ENCODE results near the gene PALLD. TPM values are rescaled to one million over a fixed set of nuclear protein-coding genes. Genes with fewer than 3 reads are reported as not detected.
"Not testable (repeated sequence)": the region's sequence is repeated elsewhere in the genome, so short reads cannot be mapped to it uniquely, and the experiment has no call there.

PALLD gene
- total and polyA plus RNA-seq, 2 experiments from 2014 or later = 17.9 to 30.5 TPM

- Histone ChIP-seq H4K20me1 (ENCODE audit: insufficient read depth) (no peaks in the 10 kb centered on the region), H3K27me3 (replicated peaks; ENCODE audit: insufficient read depth) (no peaks in the 10 kb centered on the region), H3K79me2 (ENCODE audit: insufficient read depth) (no peaks in the 10 kb centered on the region), H3K9ac (no peak overlapping the region), H3K4me1 (ENCODE audit: insufficient read depth) (no peaks in the 10 kb centered on the region), H3K36me3 (ENCODE audit: low read depth) (no peaks in the 10 kb centered on the region), H3K27ac (no peak overlapping the region), H2AFZ (no peak overlapping the region), H3K4me3 (no peak overlapping the region), H3K9me3 (ENCODE audit: low read depth) (no peaks in the 10 kb centered on the region), H3F3A (ENCODE audit: insufficient read depth) (no peaks in the 10 kb centered on the region), H3K4me2 (ENCODE audit: unreplicated experiment) (no peak overlapping the region), H3K9me2 (ENCODE audit: insufficient read depth) (no peaks in the 10 kb centered on the region)
- DNase-seq = no peak
- TF ChIP-seq EZH2 (IDR thresholded peaks at IDR 0.05; ENCODE audit: insufficient read depth, poor library complexity, severe bottlenecking) (no peak), EZH2phosphoT487 (IDR thresholded peaks at IDR 0.05; ENCODE audit: insufficient read depth, low read depth) (no peak)
- in situ Hi-C loops (cut with MboI) = no loop called here
- 94 to 98% methylated on average over 3 of the region's 3 CpGs for WGBS, 2 experiments (ENCODE audit: low coverage in 1 of 2, low lambda C conversion rate in 2 of 2, missing lambda C conversion rate in 2 of 2)
Observed at GRCh38 chr4:168701061-168701460, 204.2 kb downstream of the PALLD start.

GRCh38 chr4:168702581-168703087, 205.8 kb downstream of the PALLD start:
- H3F3A ChIP-seq (ENCODE audit: insufficient read depth); H3K4me2 ChIP-seq (ENCODE audit: unreplicated experiment); H3K36me3 ChIP-seq (ENCODE audit: low read depth); H3K4me1 ChIP-seq (ENCODE audit: insufficient read depth); H3K9ac ChIP-seq; H3K79me2 ChIP-seq (ENCODE audit: insufficient read depth); H2AFZ ChIP-seq; H3K9me2 ChIP-seq (ENCODE audit: insufficient read depth); H3K27ac ChIP-seq; H3K4me3 ChIP-seq; in situ Hi-C loops (cut with MboI); H3K9me3 ChIP-seq (ENCODE audit: low read depth); H3K27me3 ChIP-seq (replicated peaks; ENCODE audit: insufficient read depth); H4K20me1 ChIP-seq (ENCODE audit: insufficient read depth); DNase-seq: not testable (repeated sequence)
- 99 to 100% methylated on average over 2 to 4 of the region's 4 CpGs for WGBS, 2 experiments (ENCODE audit: low coverage in 1 of 2, low lambda C conversion rate in 2 of 2, missing lambda C conversion rate in 2 of 2)

- no peaks in the 10 kb centered on the region for H3F3A ChIP-seq (ENCODE audit: insufficient read depth)
- H3K79me2 ChIP-seq (ENCODE audit: insufficient read depth) = no peaks in the 10 kb centered on the region
- no peak overlapping the region for H3K4me2 ChIP-seq (ENCODE audit: unreplicated experiment)
- DNase-seq = no peak
- H3K27me3 ChIP-seq (replicated peaks; ENCODE audit: insufficient read depth) = no peaks in the 10 kb centered on the region
- H2AFZ ChIP-seq = no peak overlapping the region
- no peak for TF ChIP-seq EZH2 (IDR thresholded peaks at IDR 0.05; ENCODE audit: insufficient read depth, poor library complexity, severe bottlenecking)
- no peak for TF ChIP-seq EZH2phosphoT487 (IDR thresholded peaks at IDR 0.05; ENCODE audit: insufficient read depth, low read depth)
- H3K9ac ChIP-seq = no peak overlapping the region
- no peak overlapping the region for H3K4me3 ChIP-seq
- WGBS, 2 experiments (ENCODE audit: low coverage in 1 of 2, low lambda C conversion rate in 2 of 2, missing lambda C conversion rate in 2 of 2) = 93 to 97% methylated on average over 2 of the region's 2 CpGs
- H3K9me2 ChIP-seq (ENCODE audit: insufficient read depth) = no peaks in the 10 kb centered on the region
- no peaks in the 10 kb centered on the region for H4K20me1 ChIP-seq (ENCODE audit: insufficient read depth)
- peaks cover 6% of the 10 kb centered on the region for H3K4me1 ChIP-seq (ENCODE audit: insufficient read depth)
- in situ Hi-C loops (cut with MboI) = no loop called here
- H3K9me3 ChIP-seq (ENCODE audit: low read depth) = no peaks in the 10 kb centered on the region
- H3K36me3 ChIP-seq (ENCODE audit: low read depth) = no peaks in the 10 kb centered on the region
- no peak overlapping the region for H3K27ac ChIP-seq
Observed at GRCh38 chr4:168705121-168705520, 208.3 kb downstream of the PALLD start.

- H2AFZ ChIP-seq = no peak overlapping the region
Observed at GRCh38 chr4:168707205-168707604, 210.4 kb downstream of the PALLD start.

GRCh38 chr4:168708108-168708507, 211.3 kb downstream of the PALLD start:
- Histone ChIP-seq H3K4me1 (ENCODE audit: insufficient read depth) (peaks cover 28% of the 10 kb centered on the region), H4K20me1 (ENCODE audit: insufficient read depth) (no peaks in the 10 kb centered on the region), H3K4me3 (no peak overlapping the region), H3K9me3 (ENCODE audit: low read depth) (no peaks in the 10 kb centered on the region), H3K9ac (no peak overlapping the region), H3K4me2 (ENCODE audit: unreplicated experiment) (no peak overlapping the region), H2AFZ (no peak overlapping the region), H3K79me2 (ENCODE audit: insufficient read depth) (no peaks in the 10 kb centered on the region), H3K9me2 (ENCODE audit: insufficient read depth) (no peaks in the 10 kb centered on the region), H3K36me3 (ENCODE audit: low read depth) (no peaks in the 10 kb centered on the region), H3K27me3 (replicated peaks; ENCODE audit: insufficient read depth) (no peaks in the 10 kb centered on the region), H3F3A (ENCODE audit: insufficient read depth) (peaks cover 7% of the 10 kb centered on the region), H3K27ac (no peak overlapping the region)
- no peak for TF ChIP-seq EZH2phosphoT487 (IDR thresholded peaks at IDR 0.05; ENCODE audit: insufficient read depth, low read depth)
- no peak for TF ChIP-seq EZH2 (IDR thresholded peaks at IDR 0.05; ENCODE audit: insufficient read depth, poor library complexity, severe bottlenecking)
- in situ Hi-C loops (cut with MboI) = no loop called here
- peak; percentile 39 for DNase-seq
- 37 to 39% methylated on average over 4 of the region's 4 CpGs for WGBS, 2 experiments (ENCODE audit: low coverage in 1 of 2, low lambda C conversion rate in 2 of 2, missing lambda C conversion rate in 2 of 2)

More at GRCh38 chr4:168707205-168707604, 210.4 kb downstream of the PALLD start:
- H3K4me3 ChIP-seq = no peak overlapping the region
- no peaks in the 10 kb centered on the region for H3K27me3 ChIP-seq (replicated peaks; ENCODE audit: insufficient read depth)
- peak; percentile 67 for DNase-seq
- no peak overlapping the region for H3K9ac ChIP-seq
- no peak overlapping the region for H3K27ac ChIP-seq
- peaks cover 23% of the 10 kb centered on the region for H3K4me1 ChIP-seq (ENCODE audit: insufficient read depth)
- no peaks in the 10 kb centered on the region for H4K20me1 ChIP-seq (ENCODE audit: insufficient read depth)
- H3F3A ChIP-seq (ENCODE audit: insufficient read depth) = peaks cover 7% of the 10 kb centered on the region
- in situ Hi-C loops (cut with MboI) = no loop called here
- no peaks in the 10 kb centered on the region for H3K9me2 ChIP-seq (ENCODE audit: insufficient read depth)
- no peaks in the 10 kb centered on the region for H3K79me2 ChIP-seq (ENCODE audit: insufficient read depth)
- no peaks in the 10 kb centered on the region for H3K9me3 ChIP-seq (ENCODE audit: low read depth)
- no peak for TF ChIP-seq EZH2phosphoT487 (IDR thresholded peaks at IDR 0.05; ENCODE audit: insufficient read depth, low read depth)
- WGBS, 2 experiments (ENCODE audit: low coverage in 1 of 2, low lambda C conversion rate in 2 of 2, missing lambda C conversion rate in 2 of 2) = 51% methylated on average over 4 of the region's 4 CpGs
- no peak overlapping the region for H3K4me2 ChIP-seq (ENCODE audit: unreplicated experiment)
- H3K36me3 ChIP-seq (ENCODE audit: low read depth) = no peaks in the 10 kb centered on the region

Measured in GM23248 (cell line).